Measurements from ENCODE around the gene RET.

DNA sequence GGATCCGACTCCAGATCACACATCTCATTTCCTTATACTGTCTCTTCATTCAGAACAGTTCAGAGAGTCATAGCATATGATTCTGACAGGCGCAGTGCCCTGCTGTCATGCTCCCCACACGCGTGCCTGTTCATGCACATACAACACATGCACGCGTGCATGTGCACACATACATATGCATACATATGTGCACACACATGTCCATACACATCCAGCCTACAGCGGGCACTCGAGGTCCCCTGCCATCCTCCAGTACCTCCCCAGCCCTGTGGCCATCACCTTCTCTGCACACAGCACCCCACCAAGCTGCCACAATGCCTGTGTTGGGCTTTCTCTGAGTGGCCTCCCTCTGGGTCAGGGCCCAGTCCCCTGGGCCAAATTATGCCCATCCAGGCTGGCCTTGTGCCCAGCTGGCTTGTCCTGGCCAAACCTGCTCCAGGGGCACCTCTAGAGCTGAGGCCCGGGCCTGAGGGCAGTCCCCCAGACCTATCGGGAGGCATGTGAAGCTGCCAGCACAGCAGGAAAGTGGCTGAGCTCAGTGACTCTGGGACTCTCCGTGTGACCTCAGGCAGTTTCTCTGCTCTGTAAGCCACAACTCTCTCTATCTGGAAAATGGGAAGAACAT is 49.4 kb upstream of the RET start:
- TF ChIP-seq, protein P1, sequence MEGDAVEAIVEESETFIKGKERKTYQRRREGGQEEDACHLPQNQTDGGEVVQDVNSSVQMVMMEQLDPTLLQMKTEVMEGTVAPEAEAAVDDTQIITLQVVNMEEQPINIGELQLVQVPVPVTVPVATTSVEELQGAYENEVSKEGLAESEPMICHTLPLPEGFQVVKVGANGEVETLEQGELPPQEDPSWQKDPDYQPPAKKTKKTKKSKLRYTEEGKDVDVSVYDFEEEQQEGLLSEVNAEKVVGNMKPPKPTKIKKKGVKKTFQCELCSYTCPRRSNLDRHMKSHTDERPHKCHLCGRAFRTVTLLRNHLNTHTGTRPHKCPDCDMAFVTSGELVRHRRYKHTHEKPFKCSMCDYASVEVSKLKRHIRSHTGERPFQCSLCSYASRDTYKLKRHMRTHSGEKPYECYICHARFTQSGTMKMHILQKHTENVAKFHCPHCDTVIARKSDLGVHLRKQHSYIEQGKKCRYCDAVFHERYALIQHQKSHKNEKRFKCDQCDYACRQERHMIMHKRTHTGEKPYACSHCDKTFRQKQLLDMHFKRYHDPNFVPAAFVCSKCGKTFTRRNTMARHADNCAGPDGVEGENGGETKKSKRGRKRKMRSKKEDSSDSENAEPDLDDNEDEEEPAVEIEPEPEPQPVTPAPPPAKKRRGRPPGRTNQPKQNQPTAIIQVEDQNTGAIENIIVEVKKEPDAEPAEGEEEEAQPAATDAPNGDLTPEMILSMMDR (IDR thresholded peaks at IDR 0.05), result no peak
- TF ChIP-seq REST (IDR thresholded peaks at IDR 0.05; ENCODE audit: insufficient read depth in 1 of 2, low read depth in 2 of 2, low read length in 1 of 2) (no peak), POLR2AphosphoS5 (IDR thresholded peaks at IDR 0.05; ENCODE audit: low read depth, low read length) (no peak)

Measured in Panc1 (cell line).